Peyer's patch (tissue), 4 donors: ENCODE results near the gene F13A1. TPM values are rescaled to one million over a fixed set of nuclear protein-coding genes. Genes with fewer than 3 reads are reported as not detected.

Experiments used
- DNase-seq, 3 donors: peaks; one replicate each; pipeline ENCODE4 v3.0.0-alpha.2; 2017 to 2019
- H3K27ac ChIP-seq, 4 donors: fragments of 200-600 bp; sonication (generic); one replicate each; pipeline ENCODE4 v1.5.1; 2016 to 2019
- H3K27me3 ChIP-seq, 2 donors: fragments of 200-600 bp; sonication (generic); one replicate each; pipeline ENCODE4 v1.5.1; 2019
- H3K36me3 ChIP-seq, 3 donors: fragments of 200-600 bp; sonication (generic); one replicate each; pipeline ENCODE4 v1.5.1; 2016 to 2019
- H3K4me1 ChIP-seq, 4 donors: fragments of 200-600 bp; sonication (generic); one replicate each; pipeline ENCODE4 v1.5.1; 2016 to 2019
- H3K4me3 ChIP-seq, 4 donors: fragments of 200-600 bp; sonication (generic); 1 replicate in 3 of 4; 2 replicates in 1 of 4; pipeline ENCODE4 v1.5.1; 2016 to 2019; ENCODE audit warnings: mild to moderate bottlenecking in 1 of 4
- H3K9me3 ChIP-seq, 4 donors: fragments of 200-600 bp; sonication (generic); one replicate each; pipeline ENCODE4 v1.5.1; 2016 to 2019; ENCODE audit warnings: mild to moderate bottlenecking in 1 of 4
- CTCF ChIP-seq, 6 experiments: fragments of 450-650 bp in 4 of 6; fragments of 200-600 bp in 2 of 6; sonication (generic) in 1 of 6; IDR thresholded peaks; one replicate each; pipeline ENCODE4 v1.5.1; 2017 to 2019; ENCODE audit warnings: antibody characterized with exemption in 6 of 6, mild to moderate bottlenecking in 3 of 6, moderate library complexity in 1 of 6
- POLR2A ChIP-seq, 2 donors: fragments of 450-650 bp; IDR thresholded peaks; one replicate each; pipeline ENCODE4 v1.5.1; 2017; ENCODE audit warnings: antibody characterized with exemption in 2 of 2, mild to moderate bottlenecking in 2 of 2, moderate library complexity in 2 of 2
- total RNA-seq, 4 donors: library from RNA; depleted of rRNA; stranded (reverse); fragments of >200 nt; gene quantifications; one replicate each; pipeline ENCODE4 v1.1.0, GENCODE V29; 2016

The F13A1 gene
- total RNA-seq, 4 donors from 2014 or later, result 13.0 to 29.7 (median 25.5) TPM

GRCh38 chr6:6148192-6148815 lies 172.2 kb downstream of the F13A1 start:
- Histone ChIP-seq H3K4me1 (no peaks in the 10 kb centered on the region), H3K4me3 (no peak overlapping the region), H3K27ac (no peak overlapping the region), H3K27me3 (no peaks in the 10 kb centered on the region), H3K9me3 (no peaks in the 10 kb centered on the region), H3K36me3 (no peaks in the 10 kb centered on the region)
- TF ChIP-seq POLR2A (IDR thresholded peaks at IDR 0.05), result no peak
- no peak for TF ChIP-seq CTCF (IDR thresholded peaks at IDR 0.05)
- no peak for DNase-seq

- no peaks in the 10 kb centered on the region for H3K9me3 ChIP-seq
- H3K27me3 ChIP-seq, result no peaks in the 10 kb centered on the region
- no peak overlapping the region for H3K27ac ChIP-seq
- H3K4me3 ChIP-seq, result no peak overlapping the region
- H3K36me3 ChIP-seq, result no peaks in the 10 kb centered on the region
- no peaks in the 10 kb centered on the region for H3K4me1 ChIP-seq
- DNase-seq, result no peak
- peak in 3 of 6 experiments; percentile 19 to 29 (median 23) for TF ChIP-seq CTCF (IDR thresholded peaks at IDR 0.05)
- no peak for TF ChIP-seq POLR2A (IDR thresholded peaks at IDR 0.05)
Observed at GRCh38 chr6:6131492-6132109, 188.9 kb downstream of the F13A1 start.

GRCh38 chr6:6125495-6125894 lies 195.0 kb downstream of the F13A1 start:
- DNase-seq, result no peak
- Histone ChIP-seq H3K27me3 (no peaks in the 10 kb centered on the region), H3K27ac (no peak overlapping the region), H3K4me1 (no peaks in the 10 kb centered on the region), H3K4me3 (no peak overlapping the region), H3K36me3 (no peaks in the 10 kb centered on the region), H3K9me3 (no peaks in the 10 kb centered on the region)
- no peak for TF ChIP-seq CTCF (IDR thresholded peaks at IDR 0.05)
- TF ChIP-seq POLR2A (IDR thresholded peaks at IDR 0.05), result no peak

GRCh38 chr6:6123803-6124202 lies 196.7 kb downstream of the F13A1 start:
- H3K9me3 ChIP-seq, result no peaks in the 10 kb centered on the region
- no peaks in the 10 kb centered on the region for H3K36me3 ChIP-seq
- no peak overlapping the region for H3K4me3 ChIP-seq
- H3K27me3 ChIP-seq, result no peaks in the 10 kb centered on the region
- no peak overlapping the region for H3K27ac ChIP-seq
- H3K4me1 ChIP-seq, result no peaks in the 10 kb centered on the region
- no peak for TF ChIP-seq POLR2A (IDR thresholded peaks at IDR 0.05)
- TF ChIP-seq CTCF (IDR thresholded peaks at IDR 0.05), result no peak
- no peak for DNase-seq

GRCh38 chr6:6121943-6122342 lies 198.5 kb downstream of the F13A1 start:
- Histone ChIP-seq H3K4me1 (no peaks in the 10 kb centered on the region), H3K27ac (no peak overlapping the region), H3K36me3 (no peaks in the 10 kb centered on the region), H3K4me3 (no peak overlapping the region), H3K27me3 (no peaks in the 10 kb centered on the region), H3K9me3 (no peaks in the 10 kb centered on the region)
- no peak for DNase-seq
- TF ChIP-seq CTCF (IDR thresholded peaks at IDR 0.05) (no peak), POLR2A (IDR thresholded peaks at IDR 0.05) (no peak)
